A549 treated with CORT108297 at 1 μM for 4 hours (cell line): Measurements from ENCODE around the gene CKB. TPM values are rescaled to one million over a fixed set of nuclear protein-coding genes. Genes with fewer than 3 reads are reported as not detected.

Source experiments
- total RNA-seq: library from RNA; stranded (reverse); fragments of 200-300 nt; extraction: Qiagen RNA extraction; gene quantifications from 5 replicates; pipeline ENCODE4 v1.2.3, GENCODE V29; 2022

Gene CKB
- total RNA-seq, result 65.2 to 111 TPM (median 100 TPM) in 5 replicates

GRCh38 chr14:103522649-103523574 lies at the start of gene CKB:
Gene CKB (minus strand): TSS chr14:103522830. CDS start chr14:103522493, 337 bp downstream.

GRCh38 chr14:103562429-103563225 lies 40.0 kb upstream of the CKB start, which contains the start of the genes BAG5 and COA8:
Gene BAG5 (minus strand): TSS chr14:103562657. CDS start chr14:103561164, 1,493 bp downstream.
Gene COA8 (plus strand): TSS chr14:103562960. CDS start chr14:103563002, 42 bp downstream.

GRCh38 chr14:103528587-103529382 lies 6.2 kb upstream of the CKB start, which contains the start of gene TRMT61A:
Gene TRMT61A (plus strand): TSS chr14:103529196. CDS start chr14:103529979, 783 bp downstream.

Other genes starting within 250 kb of the CKB start
- 202 to 295 TPM (median 277 TPM) in 5 replicates for gene EIF5, start 188.6 kb downstream of the CKB start, total RNA-seq
- 55.3 to 69.8 TPM (median 58.5 TPM) in 5 replicates for gene MARK3, start 137.4 kb downstream of the CKB start, total RNA-seq
- gene TRMT61A, start 6.4 kb upstream of the CKB start, total RNA-seq, result 15.7 to 32.6 TPM (median 29.5 TPM) in 5 replicates
- gene BAG5, start 39.8 kb upstream of the CKB start, total RNA-seq, result 20.9 to 24.1 TPM (median 23.2 TPM) in 5 replicates
- 49.6 to 54.3 TPM (median 52.7 TPM) in 5 replicates for gene COA8, start 40.1 kb upstream of the CKB start, total RNA-seq
- 90.6 to 121 TPM (median 102 TPM) in 5 replicates for gene KLC1, start 106.4 kb upstream of the CKB start, total RNA-seq
- gene XRCC3, start 192.6 kb upstream of the CKB start, total RNA-seq, result 28.4 to 33.0 TPM (median 29.8 TPM) in 5 replicates
- gene ZFYVE21, start 193.0 kb upstream of the CKB start, total RNA-seq, result 33.3 to 44.8 TPM (median 37.8 TPM) in 5 replicates